ENCODE results near the gene RFNG.

The RFNG gene

DNA sequence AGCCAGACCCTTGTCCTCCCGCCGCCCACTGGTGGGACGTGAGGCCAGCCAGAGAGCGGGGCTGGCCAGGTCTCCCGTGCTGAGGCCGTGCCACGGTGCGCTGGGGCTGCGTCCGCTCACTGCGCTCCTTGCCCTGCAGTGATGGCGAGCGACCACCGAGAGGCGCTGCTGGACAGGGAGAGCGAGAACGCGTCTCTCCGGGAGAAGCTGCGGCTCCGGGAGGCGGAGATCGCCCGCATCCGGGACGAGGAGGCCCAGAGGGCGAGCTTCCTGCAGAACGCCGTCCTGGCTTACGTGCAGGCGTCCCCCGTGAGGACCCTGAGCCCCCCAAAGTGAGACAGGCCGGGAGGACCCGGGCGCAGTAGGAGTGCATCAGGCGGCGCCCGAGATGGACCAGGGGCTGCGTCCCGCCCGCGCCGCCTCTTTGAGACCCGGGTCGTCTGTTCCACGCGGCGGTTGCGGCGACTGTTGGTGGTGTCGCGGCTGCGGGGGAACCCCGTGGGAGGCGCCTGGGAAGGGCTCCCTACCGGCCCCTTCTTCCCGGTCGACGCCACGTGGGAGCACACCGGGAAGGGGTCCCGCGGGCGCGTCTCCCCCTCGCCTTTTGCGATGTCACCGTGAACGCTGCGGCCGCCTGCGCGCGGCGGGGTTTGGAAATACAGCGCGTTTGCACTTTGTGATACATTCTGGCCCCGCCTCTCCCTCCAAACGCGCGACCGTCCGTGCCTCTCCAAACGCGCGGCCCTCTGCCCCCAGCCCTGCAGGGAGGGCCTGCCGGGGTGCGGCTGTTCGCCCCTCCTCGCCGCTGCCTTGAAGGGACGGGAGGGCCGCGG, 20.9 kb downstream of the RFNG start:
- FAIRE-seq, result no peak
- TF ChIP-seq POLR2A (IDR thresholded peaks at IDR 0.05; ENCODE audit: low read depth, low read length), result no peak
- no peak for DNase-seq (ENCODE audit: insufficient read length, low spot score)

DNA sequence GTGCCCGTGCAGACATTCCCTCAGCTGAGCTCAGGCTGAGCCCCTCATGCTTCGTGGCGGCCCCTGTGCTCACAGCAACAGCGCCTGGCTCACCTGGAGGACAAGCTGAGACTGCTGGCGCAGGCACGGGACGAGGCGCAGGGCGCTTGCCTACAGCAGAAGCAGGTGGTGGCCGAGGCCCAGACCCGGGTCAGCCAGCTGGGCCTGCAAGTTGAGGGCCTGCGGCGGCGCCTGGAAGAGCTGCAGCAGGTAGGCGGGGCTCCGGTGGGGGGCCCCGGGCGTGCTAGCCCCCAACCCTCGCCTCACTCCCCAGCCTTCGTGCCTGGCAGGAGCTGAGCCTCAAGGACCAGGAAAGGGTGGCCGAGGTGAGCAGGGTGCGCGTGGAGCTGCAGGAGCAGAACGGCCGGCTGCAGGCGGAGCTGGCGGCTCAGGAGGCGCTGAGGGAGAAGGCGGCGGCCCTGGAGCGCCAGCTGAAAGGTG, 21.6 kb downstream of the RFNG start:
- no peak for FAIRE-seq
- TF ChIP-seq POLR2A (IDR thresholded peaks at IDR 0.05; ENCODE audit: low read depth, low read length), result no peak
- DNase-seq (ENCODE audit: insufficient read length, low spot score), result no peak

DNA sequence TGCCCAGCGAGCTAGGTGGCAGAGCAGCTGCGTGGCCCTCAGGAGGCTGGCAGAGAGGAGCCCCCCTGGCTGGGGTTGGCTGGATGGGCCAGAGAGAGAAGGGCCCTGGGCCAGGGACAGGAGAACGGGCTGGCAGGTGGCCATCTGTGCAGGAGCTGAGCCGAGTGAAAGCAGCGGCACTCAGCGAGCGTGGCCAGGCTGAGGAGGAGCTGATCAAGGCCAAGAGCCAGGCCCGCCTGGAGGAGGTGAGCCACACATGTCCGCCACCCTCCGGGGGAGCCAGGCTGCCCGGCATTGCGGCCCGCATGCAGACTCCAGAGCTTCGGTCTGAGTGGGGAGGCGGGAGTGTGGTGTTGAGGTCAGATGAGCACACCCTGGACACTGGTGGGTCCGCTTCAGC, 22.2 kb downstream of the RFNG start:
- FAIRE-seq (no peak), DNase-seq (ENCODE audit: insufficient read length, low spot score) (no peak)
- no peak for TF ChIP-seq POLR2A (IDR thresholded peaks at IDR 0.05; ENCODE audit: low read depth, low read length)

DNA sequence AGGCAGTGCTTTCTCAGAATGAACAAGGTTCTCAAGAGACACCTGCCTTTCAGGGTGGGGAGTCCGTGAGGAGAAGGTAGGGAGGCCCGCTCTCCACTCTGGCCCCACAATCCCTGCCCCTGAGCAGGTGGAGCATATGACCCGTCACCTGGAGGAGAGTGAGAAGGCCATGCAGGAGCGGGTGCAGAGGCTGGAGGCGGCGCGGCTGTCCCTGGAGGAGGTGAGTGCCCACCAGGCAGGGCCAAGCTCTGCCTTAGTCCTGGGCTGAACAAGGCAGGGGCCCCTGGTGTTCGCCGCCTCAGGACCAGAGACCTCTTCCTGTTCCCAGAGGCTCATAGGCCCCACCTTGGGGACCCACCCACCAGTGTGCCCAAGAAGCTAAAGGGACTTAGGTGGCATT, 22.6 kb downstream of the RFNG start:
- TF ChIP-seq POLR2A (IDR thresholded peaks at IDR 0.05; ENCODE audit: low read depth, low read length), result no peak
- FAIRE-seq, result no peak
- no peak for DNase-seq (ENCODE audit: insufficient read length, low spot score)

DNA sequence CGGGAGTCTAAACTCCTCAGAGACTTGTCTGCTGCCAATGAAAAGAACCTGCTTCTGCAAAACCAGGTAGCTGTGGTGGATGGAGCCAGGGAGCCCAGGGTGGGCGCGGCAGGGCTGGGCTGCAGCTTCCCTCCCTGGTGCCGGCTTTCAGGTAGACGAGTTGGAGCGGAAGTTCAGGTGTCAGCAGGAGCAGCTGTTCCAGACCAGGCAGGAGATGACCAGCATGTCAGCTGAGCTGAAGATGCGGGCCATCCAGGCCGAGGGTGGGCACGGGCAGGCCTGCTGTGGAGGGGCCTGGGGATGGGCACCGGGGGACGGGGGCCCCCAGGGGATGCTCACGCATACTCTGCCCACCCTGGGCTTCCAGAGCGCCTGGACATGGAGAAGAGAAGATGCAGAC, 23.4 kb downstream of the RFNG start:
- DNase-seq (ENCODE audit: insufficient read length, low spot score) (no peak), FAIRE-seq (no peak)
- no peak for TF ChIP-seq POLR2A (IDR thresholded peaks at IDR 0.05; ENCODE audit: low read depth, low read length)

DNA sequence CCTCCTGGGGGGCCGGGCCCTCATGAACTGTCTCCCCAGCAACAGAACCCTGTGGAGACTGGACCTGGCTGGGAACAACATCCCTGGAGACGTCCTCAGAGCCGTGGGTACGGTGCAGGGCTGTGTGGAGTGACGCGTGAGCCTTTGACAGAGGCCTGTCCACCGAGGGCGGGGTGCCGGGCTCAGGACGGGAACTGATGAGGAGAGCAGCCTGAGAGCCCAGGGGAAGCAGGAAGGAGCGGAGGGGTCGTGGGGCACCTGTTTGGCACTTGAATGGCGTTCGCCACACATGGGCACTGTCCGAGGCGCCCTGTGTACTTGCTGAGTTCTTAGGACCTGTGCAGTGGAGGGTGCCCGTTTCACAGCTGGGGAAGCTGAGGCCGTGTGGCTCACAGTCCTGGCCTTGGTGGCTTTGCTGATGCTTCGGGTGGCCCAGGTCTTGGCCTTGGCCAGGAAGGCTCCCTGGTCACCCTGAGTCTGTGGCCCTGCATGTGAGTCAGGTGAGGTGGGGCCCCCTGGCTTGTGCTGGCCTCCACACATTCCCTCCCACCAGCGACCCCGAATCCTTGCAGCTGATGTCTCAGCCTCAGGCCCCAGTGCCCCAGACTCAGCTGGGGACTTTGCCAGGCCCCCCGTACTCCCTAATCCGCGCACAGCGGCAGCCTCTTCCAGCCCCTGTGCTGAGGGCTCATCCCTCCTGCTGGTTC, 26.1 kb downstream of the RFNG start:
- DNase-seq (ENCODE audit: insufficient read length, low spot score), result no peak
- no peak for TF ChIP-seq POLR2A (IDR thresholded peaks at IDR 0.05; ENCODE audit: low read depth, low read length)
- no peak for FAIRE-seq

DNA sequence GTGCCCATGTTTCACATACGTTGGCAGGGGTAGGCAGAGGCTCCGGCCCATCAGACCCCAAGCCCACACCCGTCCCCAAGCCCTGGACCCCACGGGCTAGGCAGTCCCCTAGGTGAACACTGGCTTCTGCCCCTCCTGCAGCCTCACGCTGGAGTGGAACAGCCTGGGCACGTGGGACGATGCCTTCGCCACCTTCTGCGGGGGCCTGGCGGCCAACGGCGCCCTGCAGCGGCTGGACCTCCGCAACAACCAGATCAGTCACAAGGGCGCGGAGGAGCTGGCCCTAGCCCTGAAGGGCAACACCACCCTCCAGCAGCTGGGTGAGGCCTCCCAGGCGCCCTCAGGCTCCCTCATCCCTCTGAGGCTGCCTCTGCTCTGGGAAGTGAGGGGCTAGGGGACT, 26.8 kb downstream of the RFNG start:
- TF ChIP-seq POLR2A (IDR thresholded peaks at IDR 0.05; ENCODE audit: low read depth, low read length), result no peak
- FAIRE-seq, result no peak
- no peak for DNase-seq (ENCODE audit: insufficient read length, low spot score)

DNA sequence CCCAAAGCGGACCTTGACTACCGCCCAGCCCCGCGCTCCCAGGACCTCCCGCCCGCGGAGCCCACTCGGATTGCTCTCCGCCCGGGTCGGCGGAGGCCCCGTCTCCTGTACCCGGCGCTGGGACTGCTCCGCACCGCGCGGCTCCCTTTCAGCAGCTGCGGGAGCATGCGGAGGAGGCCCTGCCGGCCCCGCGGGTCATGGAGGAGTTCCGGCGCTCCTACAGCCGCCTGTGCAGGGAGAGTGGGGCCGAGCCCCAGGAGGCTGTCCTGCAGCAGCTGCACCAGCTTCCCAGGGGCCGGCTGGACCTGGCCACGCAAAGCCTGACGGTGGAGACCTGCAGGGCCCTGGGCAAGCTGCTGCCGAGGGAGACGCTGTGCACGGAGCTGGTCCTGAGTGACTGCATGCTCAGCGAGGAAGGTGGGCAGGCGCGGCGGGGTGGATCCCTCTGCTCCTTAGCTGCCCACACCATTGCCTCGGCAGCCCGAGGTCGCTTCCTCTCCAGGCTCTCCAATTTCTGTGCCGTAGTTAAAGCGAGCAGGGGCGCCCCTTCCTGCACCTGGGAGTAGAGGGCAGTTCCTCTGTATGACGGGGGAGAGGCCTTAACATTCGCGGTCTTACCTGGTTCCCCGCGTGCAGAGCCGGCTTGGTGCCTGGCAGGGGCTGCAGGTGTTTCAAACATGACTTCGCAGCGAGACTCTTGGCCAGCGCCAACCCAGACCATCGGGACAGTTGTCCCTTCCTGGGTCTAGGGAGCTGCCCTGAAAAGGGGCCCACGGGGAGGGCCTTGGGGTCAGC, 28.0 kb downstream of the RFNG start:
- no peak for TF ChIP-seq POLR2A (IDR thresholded peaks at IDR 0.05; ENCODE audit: low read depth, low read length)
- peak; percentile 57 for DNase-seq (ENCODE audit: insufficient read length, low spot score)
- FAIRE-seq, result no peak

DNA sequence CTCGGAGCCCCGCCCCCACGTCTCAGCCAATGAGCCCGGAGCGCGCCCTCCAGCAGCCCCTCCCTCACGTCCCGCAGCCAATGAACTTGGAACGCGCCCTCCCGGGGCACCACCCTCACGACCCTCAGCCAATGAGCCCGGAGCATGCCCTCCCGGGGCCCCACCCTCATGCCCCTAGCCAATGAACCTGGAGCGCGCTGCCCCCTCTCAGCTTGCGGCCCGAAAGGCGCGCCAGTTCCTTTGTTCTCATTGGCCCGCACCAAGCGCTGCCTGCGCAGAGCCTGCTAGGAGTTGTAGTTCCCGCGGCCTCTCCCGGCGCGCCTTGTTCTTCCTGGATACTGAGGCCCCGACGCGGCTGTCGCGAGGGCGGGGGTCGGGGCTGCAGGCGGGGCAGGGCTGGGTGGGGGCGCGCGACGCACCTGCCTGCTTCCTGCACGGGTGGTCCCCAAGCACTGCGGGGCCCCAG, 28.6 kb downstream of the RFNG start, which contains the start of gene LRRC45:
Gene LRRC45, plus strand, starts transcription at position 325 of the 466 bp plus-strand sequence. CDS start 339 bp downstream, outside the sequence.
- DNase-seq (ENCODE audit: insufficient read length, low spot score) (peak; percentile 98), FAIRE-seq (no peak)
- TF ChIP-seq POLR2A (IDR thresholded peaks at IDR 0.05; ENCODE audit: low read depth, low read length), result no peak

DNA sequence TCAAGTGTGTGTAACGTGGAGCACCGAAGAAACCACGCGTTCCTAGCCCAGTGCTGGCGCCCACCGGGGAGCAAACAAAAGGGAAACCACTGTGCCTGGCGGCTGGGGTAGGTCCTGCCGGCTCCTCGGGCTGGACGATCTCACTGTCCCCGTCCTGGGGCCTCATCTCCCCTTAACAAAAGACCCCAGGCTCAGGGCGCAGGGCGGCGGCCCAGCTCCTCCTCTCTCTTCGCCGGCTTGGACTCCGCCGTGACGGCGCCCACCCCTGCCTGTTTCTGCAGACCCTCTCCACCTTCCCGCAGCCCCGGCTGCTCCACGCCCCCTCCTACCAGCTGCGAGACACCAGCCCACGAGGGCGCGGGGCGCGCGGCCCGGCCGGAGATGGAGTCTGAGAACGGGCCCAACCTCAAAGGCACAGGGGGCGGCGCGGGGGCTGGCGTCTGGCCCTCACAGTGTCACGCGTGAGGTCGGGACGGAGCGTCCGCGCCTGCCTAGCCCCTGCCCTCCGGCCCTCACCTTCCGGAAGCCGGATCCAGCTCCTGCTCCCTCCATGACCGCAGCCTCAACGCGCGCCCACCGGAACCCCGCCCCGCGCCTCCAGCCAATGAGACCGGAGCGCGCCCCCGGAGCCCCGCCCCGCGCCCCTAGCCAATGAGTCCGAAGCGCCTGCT, 29.2 kb downstream of the RFNG start, which contains the start of gene CENPX:
Gene CENPX, minus strand, starts transcription at position 569 of the 671 bp plus-strand sequence. Its CDS starts 17 bp downstream, at position 552.
- TF ChIP-seq POLR2A (IDR thresholded peaks at IDR 0.05; ENCODE audit: low read depth, low read length), result peak; percentile 88
- DNase-seq (ENCODE audit: insufficient read length, low spot score) (no peak), FAIRE-seq (no peak)

DNA sequence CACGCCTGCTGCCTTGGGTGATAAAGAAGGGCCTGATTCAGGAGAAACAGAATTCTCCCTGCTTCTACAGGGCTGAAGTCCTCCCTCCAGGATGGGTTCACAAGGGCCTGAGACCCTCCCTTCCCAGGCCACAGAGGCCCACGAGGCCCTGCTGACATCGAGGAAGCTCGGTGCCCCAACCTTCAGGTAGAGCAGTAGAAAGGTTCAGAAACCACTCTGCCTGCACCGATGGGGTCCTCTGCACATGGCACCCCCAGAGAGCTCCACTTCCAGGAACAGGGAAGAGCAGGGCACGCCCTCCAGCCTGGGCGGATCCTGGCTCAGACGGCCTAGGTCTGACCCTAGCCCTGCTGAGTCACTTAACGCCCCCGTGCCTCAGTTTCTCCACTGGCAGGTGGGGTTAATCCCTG, 29.7 kb downstream of the RFNG start:
- TF ChIP-seq POLR2A (IDR thresholded peaks at IDR 0.05; ENCODE audit: low read depth, low read length), result no peak
- FAIRE-seq (no peak), DNase-seq (ENCODE audit: insufficient read length, low spot score) (no peak)

DNA sequence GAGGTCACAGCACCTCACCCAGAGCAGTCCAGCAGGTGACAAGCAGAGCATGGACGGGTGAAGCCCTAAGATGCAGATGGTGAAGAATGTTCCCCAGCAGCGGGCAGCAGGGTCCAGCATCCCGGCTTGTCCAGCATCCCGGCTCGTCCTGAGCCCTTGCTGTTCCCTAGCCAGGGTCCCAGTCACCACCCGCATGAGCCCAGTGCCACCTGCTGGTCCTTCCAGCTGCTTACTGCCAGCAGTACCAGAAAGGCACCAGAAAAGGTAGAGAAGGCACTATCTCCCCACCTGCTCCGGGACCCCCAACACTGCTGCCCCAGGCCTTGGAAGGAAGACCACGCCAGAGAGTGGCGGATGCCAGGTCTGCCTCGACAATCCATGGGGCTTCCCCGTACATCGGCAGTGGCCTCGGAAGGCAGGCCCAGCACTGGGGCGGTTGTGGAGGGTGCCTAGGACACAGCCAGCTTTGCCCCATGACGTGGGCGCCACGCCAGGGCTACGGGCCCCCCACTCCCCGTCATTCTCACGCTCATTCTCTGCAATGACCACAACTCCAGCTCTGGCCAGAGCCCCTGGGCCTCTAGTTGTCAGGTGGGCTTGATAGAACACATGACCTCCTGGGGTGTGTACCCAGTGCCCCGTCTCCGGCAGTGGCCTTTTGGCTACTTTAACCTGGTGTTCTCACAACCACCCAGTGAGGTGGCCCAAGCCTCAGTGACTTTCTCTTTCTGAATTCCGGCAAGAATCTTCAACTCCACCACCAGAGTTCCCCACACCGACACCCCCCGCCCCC, 30.3 kb downstream of the RFNG start:
- no peak for FAIRE-seq
- TF ChIP-seq POLR2A (IDR thresholded peaks at IDR 0.05; ENCODE audit: low read depth, low read length), result no peak
- peak; percentile 79 for DNase-seq (ENCODE audit: insufficient read length, low spot score)

All from H54 (cell line).